Smooth muscle cell (in vitro differentiated cells): ENCODE results near the gene FANK1. TPM values are rescaled to one million over a fixed set of nuclear protein-coding genes. Genes with fewer than 3 reads are reported as not detected.
"Not testable (repeated sequence)": the region's sequence is repeated elsewhere in the genome, so short reads cannot be mapped to it uniquely, and the experiment has no call there.

Source experiments
- DNase-seq: peaks from one replicate; lab custom pipeline; 2025; ENCODE audit not compliant: unreplicated experiment; lab: John Stamatoyannopoulos, UW
- H2AFZ ChIP-seq: fragments of 200-600 bp; sonication (generic); 2 replicates; pipeline ENCODE4 v1.6.0; 2016; ENCODE audit warnings: antibody characterized with exemption, low read depth, mild to moderate bottlenecking
- H3F3A ChIP-seq: fragments of 200-600 bp; sonication (generic); 2 replicates; pipeline ENCODE4 v1.6.0; 2017; ENCODE audit warnings: antibody characterized with exemption, low read depth
- H3K27ac ChIP-seq: fragments of 200-600 bp; sonication (generic); 2 replicates; pipeline ENCODE4 v1.5.1; 2016; ENCODE audit warnings: low read depth, mild to moderate bottlenecking
- H3K27me3 ChIP-seq: fragments of 200-600 bp; sonication (generic); 2 replicates; pipeline ENCODE4 v1.6.1; 2016; ENCODE audit warnings: low read depth, mild to moderate bottlenecking
- H3K36me3 ChIP-seq: fragments of 200-600 bp; sonication (generic); 2 replicates; pipeline ENCODE4 v1.5.1; 2016; ENCODE audit warnings: low read depth
- H3K4me1 ChIP-seq: fragments of 200-600 bp; sonication (generic); 2 replicates; pipeline ENCODE4 v1.5.1; 2016; ENCODE audit warnings: low read depth
- H3K4me2 ChIP-seq: fragments of 200-600 bp; sonication (generic); 2 replicates; pipeline ENCODE4 v1.6.0; 2016; ENCODE audit warnings: mild to moderate bottlenecking
- H3K4me3 ChIP-seq: fragments of 200-600 bp; sonication (generic); 2 replicates; pipeline ENCODE4 v1.5.1; 2016; ENCODE audit warnings: mild to moderate bottlenecking
- H3K79me2 ChIP-seq: fragments of 200-600 bp; sonication (generic); 2 replicates; pipeline ENCODE4 v1.6.0; 2016; ENCODE audit warnings: low read depth, mild to moderate bottlenecking
- H3K9ac ChIP-seq: fragments of 200-600 bp; sonication (generic); 2 replicates; pipeline ENCODE4 v1.6.0; 2016; ENCODE audit warnings: low read depth
- H3K9me3 ChIP-seq: fragments of 200-600 bp; sonication (generic); replicated peaks from 2 replicates; pipeline ENCODE4 v1.5.1; 2016; ENCODE audit warnings: low read depth
- H4K20me1 ChIP-seq: fragments of 200-600 bp; sonication (generic); 2 replicates; pipeline ENCODE4 v1.6.0; 2016; ENCODE audit warnings: low read depth
- WGBS: methylation state at CpG from one replicate; pipeline ENCODE4 v1.1.7; 2016; ENCODE audit warnings: low lambda C conversion rate; 5-methylcytosine and 5-hydroxymethylcytosine counted together
- polyA plus RNA-seq: library from polyadenylated mRNA; unstranded; fragments of >200 nt; fragmentation: Nextera tagmentation; extraction: Ambion mirVana; gene quantifications from 2 replicates; pipeline ENCODE4 v1.2.1, GENCODE V29; 2016
- total RNA-seq: library from RNA; depleted of rRNA; stranded (reverse); fragments of >200 nt; gene quantifications from 2 replicates; pipeline ENCODE4 v1.2.3, GENCODE V29; 2014
- TF ChIP-seq, protein P1 (sequence below): fragments of 200-600 bp; sonication (generic); IDR thresholded peaks from 2 replicates; pipeline ENCODE4 v1.5.1; 2017; ENCODE audit warnings: borderline replicate concordance, mild to moderate bottlenecking, antibody characterized with exemption; ENCODE audit not compliant: insufficient read depth, poor library complexity, severe bottlenecking

The FANK1 gene
- total and polyA plus RNA-seq, 2 experiments from 2014 or later = 5.8 to 6.6 TPM

DNA sequence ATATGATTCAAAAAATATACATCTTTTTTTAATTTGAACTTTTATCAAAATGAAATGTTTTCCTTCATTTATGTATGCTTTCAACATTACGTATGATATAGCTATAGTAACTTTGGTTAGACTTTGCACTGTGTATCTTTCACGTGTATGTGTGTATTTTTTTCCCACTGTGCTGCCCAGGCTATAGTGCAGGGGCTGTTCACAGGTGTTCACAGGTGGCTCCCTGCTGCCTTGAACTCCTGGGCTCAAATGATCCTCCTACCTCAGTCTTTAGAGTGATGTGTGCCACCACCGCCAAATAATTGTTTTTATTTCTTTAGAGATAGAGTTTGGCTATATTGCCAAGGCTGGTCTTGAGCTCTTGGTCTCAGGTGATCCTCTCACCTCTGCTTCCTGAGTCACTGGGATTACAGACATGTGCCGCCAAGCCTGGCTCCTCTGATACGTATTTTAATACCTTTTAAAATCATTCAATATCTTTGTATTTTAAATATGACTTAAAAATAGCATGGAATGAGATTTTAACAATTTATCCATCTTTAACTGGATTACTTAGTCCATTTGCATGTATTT is 29.0 kb downstream of the FANK1 start:
- H2AFZ ChIP-seq = no peak overlapping the region
- no peaks in the 10 kb centered on the region for H3K79me2 ChIP-seq
- H3K27me3 ChIP-seq = no peaks in the 10 kb centered on the region
- TF ChIP-seq, protein P1, sequence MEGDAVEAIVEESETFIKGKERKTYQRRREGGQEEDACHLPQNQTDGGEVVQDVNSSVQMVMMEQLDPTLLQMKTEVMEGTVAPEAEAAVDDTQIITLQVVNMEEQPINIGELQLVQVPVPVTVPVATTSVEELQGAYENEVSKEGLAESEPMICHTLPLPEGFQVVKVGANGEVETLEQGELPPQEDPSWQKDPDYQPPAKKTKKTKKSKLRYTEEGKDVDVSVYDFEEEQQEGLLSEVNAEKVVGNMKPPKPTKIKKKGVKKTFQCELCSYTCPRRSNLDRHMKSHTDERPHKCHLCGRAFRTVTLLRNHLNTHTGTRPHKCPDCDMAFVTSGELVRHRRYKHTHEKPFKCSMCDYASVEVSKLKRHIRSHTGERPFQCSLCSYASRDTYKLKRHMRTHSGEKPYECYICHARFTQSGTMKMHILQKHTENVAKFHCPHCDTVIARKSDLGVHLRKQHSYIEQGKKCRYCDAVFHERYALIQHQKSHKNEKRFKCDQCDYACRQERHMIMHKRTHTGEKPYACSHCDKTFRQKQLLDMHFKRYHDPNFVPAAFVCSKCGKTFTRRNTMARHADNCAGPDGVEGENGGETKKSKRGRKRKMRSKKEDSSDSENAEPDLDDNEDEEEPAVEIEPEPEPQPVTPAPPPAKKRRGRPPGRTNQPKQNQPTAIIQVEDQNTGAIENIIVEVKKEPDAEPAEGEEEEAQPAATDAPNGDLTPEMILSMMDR = no peak
- 80% methylated on average over 5 of the region's 5 CpGs for WGBS
- H3K9ac ChIP-seq = no peak overlapping the region
- H4K20me1 ChIP-seq = no peaks in the 10 kb centered on the region
- H3K36me3 ChIP-seq = no peaks in the 10 kb centered on the region
- no peaks in the 10 kb centered on the region for H3F3A ChIP-seq
- H3K9me3 ChIP-seq = no peaks in the 10 kb centered on the region
- H3K4me3 ChIP-seq = no peak overlapping the region
- no peaks in the 10 kb centered on the region for H3K4me1 ChIP-seq
- H3K4me2 ChIP-seq = no peak overlapping the region
- DNase-seq = no peak
- no peak overlapping the region for H3K27ac ChIP-seq

DNA sequence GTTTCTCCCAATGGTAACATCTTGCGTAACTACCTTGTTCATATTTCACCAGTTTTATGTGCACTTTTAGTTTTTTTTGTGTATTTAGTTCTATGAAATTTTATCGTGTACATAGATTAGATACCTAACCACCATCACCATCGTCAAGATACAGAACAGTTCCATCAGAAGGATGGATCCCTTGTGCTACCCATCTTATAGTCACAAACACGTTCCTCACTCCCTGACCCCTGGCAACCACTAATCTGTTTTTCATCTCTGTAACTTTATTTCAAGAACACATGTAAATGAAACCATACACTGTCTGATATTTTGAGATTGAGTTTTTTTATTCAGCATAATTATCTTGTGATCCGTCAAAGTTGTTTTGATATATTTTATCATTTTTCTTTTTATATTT is 29.9 kb downstream of the FANK1 start:
- TF ChIP-seq, protein P1 = no peak
- DNase-seq = no peak
- H3K36me3 ChIP-seq = no peaks in the 10 kb centered on the region
- H3K9ac ChIP-seq = no peak overlapping the region
- H3F3A ChIP-seq = no peaks in the 10 kb centered on the region
- no peaks in the 10 kb centered on the region for H3K4me1 ChIP-seq
- no peaks in the 10 kb centered on the region for H3K27me3 ChIP-seq
- no peak overlapping the region for H3K27ac ChIP-seq
- no peaks in the 10 kb centered on the region for H3K9me3 ChIP-seq
- no peak overlapping the region for H3K4me2 ChIP-seq
- no peaks in the 10 kb centered on the region for H3K79me2 ChIP-seq
- H2AFZ ChIP-seq = no peak overlapping the region
- no peaks in the 10 kb centered on the region for H4K20me1 ChIP-seq
- WGBS = 60% methylated on average over 5 of the region's 5 CpGs
- no peak overlapping the region for H3K4me3 ChIP-seq

DNA sequence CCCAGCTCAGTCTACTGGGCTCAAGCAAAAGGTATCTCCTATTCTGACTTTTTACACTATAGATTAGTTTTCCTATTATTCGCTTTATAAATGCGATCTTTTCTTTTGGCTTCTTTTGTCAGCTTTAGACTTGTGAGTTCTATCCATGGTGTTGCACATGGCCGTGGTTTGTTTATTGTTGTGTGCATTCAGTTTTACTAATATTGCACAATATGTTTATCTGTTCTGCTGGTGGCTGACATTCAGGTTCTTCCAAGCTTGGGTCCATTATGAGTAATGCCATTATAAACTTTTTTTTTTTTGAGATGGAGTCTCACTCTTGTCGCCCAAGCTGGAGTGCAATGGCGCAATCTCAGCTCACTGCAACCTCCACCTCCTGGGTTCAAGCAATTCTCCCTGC is 30.9 kb downstream of the FANK1 start:
- H3K27ac ChIP-seq, DNase-seq, H2AFZ ChIP-seq, H3K4me1 ChIP-seq, H3K9me3 ChIP-seq, H3F3A ChIP-seq, H3K4me3 ChIP-seq, H3K9ac ChIP-seq, H3K27me3 ChIP-seq, H3K4me2 ChIP-seq, H3K79me2 ChIP-seq, H3K36me3 ChIP-seq, H4K20me1 ChIP-seq: not testable (repeated sequence)
- 81% methylated on average over 5 of the region's 5 CpGs for WGBS

DNA sequence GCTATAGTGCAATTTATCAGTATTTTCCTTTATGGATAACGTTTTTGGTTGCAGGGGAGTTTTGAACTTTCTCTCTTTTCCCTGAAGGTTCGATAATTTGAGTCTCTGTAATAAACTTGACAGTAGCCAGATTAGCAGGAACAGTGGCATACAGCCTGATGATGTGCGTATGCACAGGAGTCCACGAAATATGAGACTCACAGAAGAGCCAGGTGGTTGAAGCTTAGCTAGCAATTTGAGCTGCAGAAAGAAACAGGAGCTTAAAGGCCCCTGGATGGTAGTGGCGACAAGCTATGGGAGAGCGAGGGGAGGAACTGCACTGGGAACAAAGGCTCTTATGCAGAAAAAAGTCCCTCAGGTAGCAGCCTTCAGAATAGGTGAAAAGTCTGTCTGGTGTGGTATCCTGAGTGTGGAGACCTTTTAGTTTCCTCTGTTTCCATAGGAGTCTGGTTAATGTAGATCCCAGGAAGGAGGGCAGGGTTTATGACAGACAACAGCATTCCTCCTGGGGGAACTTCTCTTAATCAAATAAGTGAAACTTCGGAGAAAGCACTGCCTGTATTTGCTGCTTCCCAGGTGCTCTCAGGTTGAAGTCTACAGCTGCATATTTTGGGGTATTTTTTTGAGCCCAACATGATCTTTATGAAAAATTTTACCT is 32.7 kb downstream of the FANK1 start:
- DNase-seq = no peak
- no peaks in the 10 kb centered on the region for H3K27me3 ChIP-seq
- H3F3A ChIP-seq = no peaks in the 10 kb centered on the region

More for the DNA sequence above, 32.7 kb downstream of the FANK1 start:
- H3K79me2 ChIP-seq = no peaks in the 10 kb centered on the region
- no peak overlapping the region for H2AFZ ChIP-seq
- H3K27ac ChIP-seq = no peak overlapping the region
- no peaks in the 10 kb centered on the region for H3K9me3 ChIP-seq
- H3K4me3 ChIP-seq = peak overlapping the region; percentile 15
- 79% methylated on average over 7 of the region's 7 CpGs for WGBS
- H3K4me2 ChIP-seq = no peak overlapping the region
- H3K36me3 ChIP-seq = no peaks in the 10 kb centered on the region
- H3K9ac ChIP-seq = no peak overlapping the region
- TF ChIP-seq, protein P1 = no peak
- no peaks in the 10 kb centered on the region for H3K4me1 ChIP-seq
- no peaks in the 10 kb centered on the region for H4K20me1 ChIP-seq
